OCI-LY7 (cell line): ENCODE results near the gene RNASET2. TPM values are rescaled to one million over a fixed set of nuclear protein-coding genes. Genes with fewer than 3 reads are reported as not detected.

ENCODE experiments used
- BruUV-seq: library from RNA; stranded (reverse); fragments of 400-500 nt; replicated peaks from 2 replicates; lab custom pipeline; 2021; lab: Mats Ljungman, UMichigan
- CTCF ChIA-PET: fragments of 300-600 bp; sonication (Branson Sonifier 250); formaldehyde crosslinking; loops from one replicate; lab custom pipeline; 2022; ENCODE audit warnings: antibody characterized with exemption; ENCODE audit not compliant: unreplicated experiment; lab: Charles Lee
- POLR2A ChIA-PET: fragments of 300-600 bp; sonication (Branson Sonifier 250); formaldehyde crosslinking; loops from one replicate; lab custom pipeline; 2022; ENCODE audit warnings: antibody characterized with exemption; lab: Charles Lee
- DNase-seq: peaks from one replicate; pipeline ENCODE4 v3.0.0-alpha.2; 2015; ENCODE audit warnings: low spot score
- H2AFZ ChIP-seq: fragments of 200-600 bp; sonication (generic), shearing (Covaris generic); 2 replicates; pipeline ENCODE4 v1.6.1; 2014; ENCODE audit warnings: mild to moderate bottlenecking, antibody characterized with exemption, low read length, moderate library complexity
- H3K27ac ChIP-seq: fragments of 200-600 bp; sonication (generic); 2 replicates; pipeline ENCODE4 v1.5.1; 2014; ENCODE audit warnings: mixed run types, low read depth, mild to moderate bottlenecking, moderate library complexity, low read length, inconsistent platforms; ENCODE audit not compliant: poor library complexity, severe bottlenecking
- H3K36me3 ChIP-seq: fragments of 200-600 bp; sonication (generic); 2 replicates; pipeline ENCODE4 v1.6.1; 2014; ENCODE audit warnings: mild to moderate bottlenecking, antibody characterized with exemption, low read length, moderate library complexity, mixed read lengths; ENCODE audit not compliant: insufficient read depth
- H3K4me1 ChIP-seq: fragments of 200-600 bp; sonication (generic); 2 replicates; pipeline ENCODE4 v1.5.1; 2014; ENCODE audit warnings: mild to moderate bottlenecking, low read length; ENCODE audit not compliant: insufficient read depth, poor library complexity, severe bottlenecking
- H3K4me2 ChIP-seq: fragments of 200-600 bp; sonication (generic); 2 replicates; pipeline ENCODE4 v1.6.1; 2014; ENCODE audit warnings: mild to moderate bottlenecking, low read length
- H3K4me3 ChIP-seq: fragments of 200-600 bp; sonication (generic); 2 replicates; pipeline ENCODE4 v1.5.1; 2014; ENCODE audit warnings: mild to moderate bottlenecking, low read depth, low read length; ENCODE audit not compliant: poor library complexity, severe bottlenecking
- H3K79me2 ChIP-seq: fragments of 200-600 bp; sonication (generic); 2 replicates; pipeline ENCODE4 v1.6.1; 2016; ENCODE audit warnings: low read depth, mild to moderate bottlenecking, low read length, moderate library complexity, mixed read lengths; ENCODE audit not compliant: insufficient read depth
- H3K9me2 ChIP-seq: fragments of 200-600 bp; sonication (generic); 2 replicates; pipeline ENCODE4 v1.6.1; 2016; ENCODE audit warnings: mild to moderate bottlenecking, low read length, mixed read lengths; ENCODE audit not compliant: insufficient read depth
- H3K9me3 ChIP-seq: fragments of 200-600 bp; sonication (generic); 2 replicates; pipeline ENCODE4 v1.6.1; 2014; ENCODE audit warnings: mild to moderate bottlenecking, mixed run types, low read length, mixed read lengths
- H4K20me1 ChIP-seq: fragments of 200-600 bp; sonication (generic); 2 replicates; pipeline ENCODE4 v1.6.1; 2014; ENCODE audit warnings: mild to moderate bottlenecking, antibody characterized with exemption, low read length, moderate library complexity, mixed read lengths; ENCODE audit not compliant: insufficient read depth
- EZH2phosphoT487 ChIP-seq: fragments of 200-600 bp; sonication (generic); IDR thresholded peaks from 2 replicates; pipeline ENCODE4 v1.6.1; 2018; ENCODE audit warnings: low read depth, borderline replicate concordance, mild to moderate bottlenecking, mixed run types, antibody characterized with exemption, low read length, moderate library complexity, mixed read lengths
- intact Hi-C: fragments of 100-400 bp; cut with micrococcal nuclease; formaldehyde crosslinking; loops from one replicate; pipeline ENCODE4 v1.10.0; 2022; ENCODE audit not compliant: unreplicated experiment
- total RNA-seq, 2 experiments: library from RNA; depleted of rRNA in 1 of 2; stranded (reverse); fragments of >200 nt in 1 of 2; shearing (Covaris generic) in 1 of 2; gene quantifications; 2 replicates each; pipeline ENCODE4 v1.2.3, GENCODE V29; 2014 to 2022
- TF ChIP-seq, protein P1 (sequence below): fragments of 200-600 bp; sonication (generic); conservative IDR thresholded peaks from 2 replicates; pipeline ENCODE4 v1.5.1; 2014; ENCODE audit warnings: mild to moderate bottlenecking, antibody characterized with exemption, low read length, moderate library complexity, mixed read lengths

RNASET2 gene
- total RNA-seq, 2 experiments from 2014 or later: 71.7 to 105 TPM

DNA sequence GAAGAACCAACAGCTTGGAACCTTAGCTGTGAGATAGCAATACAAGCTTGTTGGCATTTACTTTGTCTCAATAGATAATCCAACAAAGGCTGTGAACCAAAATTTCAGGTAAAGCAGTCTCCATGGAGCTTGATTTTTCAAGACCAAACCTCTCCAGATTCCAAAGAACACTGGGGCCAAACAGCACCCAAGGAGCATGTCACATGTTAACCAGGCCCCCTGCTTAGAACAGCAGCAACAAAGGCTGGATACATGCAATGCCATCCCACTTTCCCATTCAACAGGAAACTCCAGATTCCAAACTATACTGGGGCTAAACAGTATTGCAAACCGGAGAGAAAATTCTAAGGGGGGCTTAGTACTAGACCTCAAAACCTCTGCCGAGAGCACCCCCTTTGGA is 15.8 kb upstream of the RNASET2 start:
- H3K36me3 ChIP-seq: peaks cover 14% of the 10 kb centered on the region
- H3K79me2 ChIP-seq: no peaks in the 10 kb centered on the region
- H3K4me3 ChIP-seq: no peak overlapping the region
- no peaks in the 10 kb centered on the region for H3K9me3 ChIP-seq
- H3K27ac ChIP-seq: no peak overlapping the region
- no peaks in the 10 kb centered on the region for H3K4me1 ChIP-seq
- H4K20me1 ChIP-seq: no peaks in the 10 kb centered on the region
- CTCF ChIA-PET: interaction anchor here (0.8 kb wide), 1 partner anchor 170 kb away, joined by 3 read pairs; no protein-coding TSS in a partner anchor
- intact Hi-C loops: no loop called here
- no TSS peak for BruUV-seq
- no peaks in the 10 kb centered on the region for H3K9me2 ChIP-seq
- POLR2A ChIA-PET: interaction anchor here (1.2 to 1.5 kb wide), 2 partner anchors 9 to 12 kb away, joined by 3 to 4 read pairs; no protein-coding TSS in a partner anchor
- no peak overlapping the region for H2AFZ ChIP-seq
- no peak for TF ChIP-seq EZH2phosphoT487
- TF ChIP-seq, protein P1, sequence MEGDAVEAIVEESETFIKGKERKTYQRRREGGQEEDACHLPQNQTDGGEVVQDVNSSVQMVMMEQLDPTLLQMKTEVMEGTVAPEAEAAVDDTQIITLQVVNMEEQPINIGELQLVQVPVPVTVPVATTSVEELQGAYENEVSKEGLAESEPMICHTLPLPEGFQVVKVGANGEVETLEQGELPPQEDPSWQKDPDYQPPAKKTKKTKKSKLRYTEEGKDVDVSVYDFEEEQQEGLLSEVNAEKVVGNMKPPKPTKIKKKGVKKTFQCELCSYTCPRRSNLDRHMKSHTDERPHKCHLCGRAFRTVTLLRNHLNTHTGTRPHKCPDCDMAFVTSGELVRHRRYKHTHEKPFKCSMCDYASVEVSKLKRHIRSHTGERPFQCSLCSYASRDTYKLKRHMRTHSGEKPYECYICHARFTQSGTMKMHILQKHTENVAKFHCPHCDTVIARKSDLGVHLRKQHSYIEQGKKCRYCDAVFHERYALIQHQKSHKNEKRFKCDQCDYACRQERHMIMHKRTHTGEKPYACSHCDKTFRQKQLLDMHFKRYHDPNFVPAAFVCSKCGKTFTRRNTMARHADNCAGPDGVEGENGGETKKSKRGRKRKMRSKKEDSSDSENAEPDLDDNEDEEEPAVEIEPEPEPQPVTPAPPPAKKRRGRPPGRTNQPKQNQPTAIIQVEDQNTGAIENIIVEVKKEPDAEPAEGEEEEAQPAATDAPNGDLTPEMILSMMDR: no peak
- no peak overlapping the region for H3K4me2 ChIP-seq
- DNase-seq: no peak

DNA sequence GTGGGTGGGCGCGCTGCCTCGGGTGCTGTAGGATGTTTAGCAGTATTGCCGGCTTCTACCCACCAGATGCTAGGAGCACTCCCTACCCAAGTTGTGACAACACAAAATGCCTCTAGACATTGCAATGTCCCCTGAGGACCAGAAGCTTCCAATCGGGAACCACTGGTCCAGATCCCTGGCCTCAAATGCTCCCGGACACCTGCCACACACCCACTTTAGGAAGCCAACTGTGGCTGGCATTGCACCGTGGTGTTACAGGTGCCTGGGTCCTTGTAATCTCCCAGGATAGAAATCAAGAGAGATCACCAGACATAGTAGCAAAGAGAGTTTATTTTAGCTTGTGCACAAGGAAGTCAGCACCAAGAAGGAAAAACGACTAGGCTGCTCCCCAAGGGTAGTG is 14.9 kb upstream of the RNASET2 start:
- no peaks in the 10 kb centered on the region for H3K4me1 ChIP-seq
- no peak overlapping the region for H2AFZ ChIP-seq
- H3K4me3 ChIP-seq: no peak overlapping the region
- H3K27ac ChIP-seq: no peak overlapping the region
- intact Hi-C loops: no loop called here
- H3K9me2 ChIP-seq: no peaks in the 10 kb centered on the region
- ChIA-PET POLR2A (interaction anchor here (0.7 to 1.5 kb wide), 3 partner anchors 12 to 294 kb away, joined by 3 to 4 read pairs (median 3); no protein-coding TSS in a partner anchor), CTCF (interaction anchor here (0.8 kb wide), 1 partner anchor 171 kb away, joined by 3 read pairs; no protein-coding TSS in a partner anchor)
- peaks cover under 1% of the 10 kb centered on the region; the same call in 1 of the 2 replicates for H3K9me3 ChIP-seq
- no peaks in the 10 kb centered on the region for H4K20me1 ChIP-seq
- H3K4me2 ChIP-seq: no peak overlapping the region
- peaks cover 10% of the 10 kb centered on the region for H3K36me3 ChIP-seq
- no peak for DNase-seq
- TF ChIP-seq, protein P1: no peak
- TF ChIP-seq EZH2phosphoT487: no peak
- H3K79me2 ChIP-seq: no peaks in the 10 kb centered on the region
- no TSS peak for BruUV-seq

DNA sequence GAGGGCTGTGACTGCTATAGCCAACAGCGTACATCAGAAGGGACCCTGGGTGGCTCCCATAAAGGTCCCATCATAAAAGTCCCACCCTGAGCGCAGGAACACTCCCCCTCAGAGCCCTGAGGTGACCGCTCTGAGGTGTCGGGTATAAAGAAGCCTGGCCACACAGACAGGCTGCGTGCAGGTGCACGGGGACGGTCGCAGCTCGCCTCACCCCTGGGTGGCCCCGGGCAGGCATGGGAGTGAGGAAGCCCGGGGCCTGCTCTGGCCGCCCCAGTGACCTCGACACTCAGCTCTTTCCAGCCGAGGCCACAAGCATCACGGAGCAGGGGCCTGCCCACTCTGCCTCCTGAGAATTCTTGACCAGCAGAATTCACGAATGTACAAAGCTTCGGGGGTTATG is 14.4 kb upstream of the RNASET2 start:
- POLR2A ChIA-PET: interaction anchor here (0.7 to 1.5 kb wide), 4 partner anchors 9 to 294 kb away, joined by 3 to 13 read pairs (median 4); no protein-coding TSS in a partner anchor
- Histone ChIP-seq H3K4me2 (no peak overlapping the region), H4K20me1 (no peaks in the 10 kb centered on the region), H2AFZ (no peak overlapping the region), H3K4me3 (no peak overlapping the region), H3K27ac (no peak overlapping the region), H3K36me3 (peaks cover 7% of the 10 kb centered on the region; the same call in 1 of the 2 replicates), H3K79me2 (no peaks in the 10 kb centered on the region), H3K4me1 (no peaks in the 10 kb centered on the region), H3K9me2 (no peaks in the 10 kb centered on the region), H3K9me3 (peaks cover 4% of the 10 kb centered on the region; the same call in 1 of the 2 replicates)
- intact Hi-C loops: no loop called here
- no TSS peak for BruUV-seq
- no peak for TF ChIP-seq EZH2phosphoT487
- TF ChIP-seq, protein P1: no peak
- DNase-seq: no peak
- CTCF ChIA-PET: no interaction called here
